IPS-20b (cell line): ENCODE results near the gene PRKD1.
"Not testable (repeated sequence)": the region's sequence is repeated elsewhere in the genome, so short reads cannot be mapped to it uniquely, and the experiment has no call there.

ENCODE experiments used
- H3K27ac ChIP-seq: one replicate; pipeline ENCODE4 v1.5.1; 2013; ENCODE audit warnings: low read length
- H3K27me3 ChIP-seq: 2 replicates; pipeline ENCODE4 v1.6.1; 2013; ENCODE audit warnings: mild to moderate bottlenecking, low read length, inconsistent platforms; ENCODE audit not compliant: insufficient read depth
- H3K36me3 ChIP-seq: 2 replicates; pipeline ENCODE4 v1.6.1; 2013; ENCODE audit warnings: low read depth, mild to moderate bottlenecking, inconsistent platforms, low read length, moderate library complexity; ENCODE audit not compliant: insufficient read depth
- H3K4me1 ChIP-seq: 2 replicates; pipeline ENCODE4 v1.6.1; 2013; ENCODE audit warnings: mild to moderate bottlenecking, control low read depth, inconsistent platforms, low read length, moderate library complexity; ENCODE audit not compliant: insufficient read depth
- H3K4me3 ChIP-seq: 2 replicates; pipeline ENCODE4 v1.5.1; 2013; ENCODE audit warnings: mild to moderate bottlenecking, low read length, inconsistent platforms
- H3K9ac ChIP-seq: 2 replicates; pipeline ENCODE4 v1.6.1; 2013; ENCODE audit warnings: low read depth, mild to moderate bottlenecking, inconsistent platforms, low read length, moderate library complexity
- H3K9me3 ChIP-seq: 2 replicates; pipeline ENCODE4 v1.6.1; 2013; ENCODE audit warnings: mild to moderate bottlenecking, low read depth, low read length, inconsistent platforms; ENCODE audit not compliant: insufficient read depth

The PRKD1 gene

DNA sequence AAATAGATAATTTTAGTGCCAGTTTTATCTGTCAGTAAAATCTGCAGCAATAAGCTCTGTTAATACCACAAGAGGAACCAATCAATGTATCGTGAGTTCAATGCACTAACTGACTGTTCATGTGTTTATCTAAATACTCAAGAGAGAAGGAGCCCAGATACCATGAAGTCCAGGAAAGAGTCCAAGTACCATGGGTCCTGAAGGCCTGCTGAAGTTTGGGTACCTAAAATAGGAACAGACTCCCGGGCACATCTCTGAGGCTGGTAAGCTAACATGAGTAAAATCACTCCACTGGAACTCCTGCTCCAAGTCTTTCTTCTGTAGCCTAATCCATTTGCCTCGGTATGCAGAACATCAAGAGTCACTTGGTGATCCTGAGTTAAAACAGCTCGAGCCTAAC is 71.1 kb downstream of the PRKD1 start:
- H3K27ac ChIP-seq: no peak overlapping the region
- no peaks in the 10 kb centered on the region for H3K36me3 ChIP-seq
- H3K4me3 ChIP-seq: no peak overlapping the region
- no peaks in the 10 kb centered on the region for H3K4me1 ChIP-seq
- no peaks in the 10 kb centered on the region for H3K27me3 ChIP-seq
- H3K9ac ChIP-seq: no peak overlapping the region
- H3K9me3 ChIP-seq: peaks cover 20% of the 10 kb centered on the region

DNA sequence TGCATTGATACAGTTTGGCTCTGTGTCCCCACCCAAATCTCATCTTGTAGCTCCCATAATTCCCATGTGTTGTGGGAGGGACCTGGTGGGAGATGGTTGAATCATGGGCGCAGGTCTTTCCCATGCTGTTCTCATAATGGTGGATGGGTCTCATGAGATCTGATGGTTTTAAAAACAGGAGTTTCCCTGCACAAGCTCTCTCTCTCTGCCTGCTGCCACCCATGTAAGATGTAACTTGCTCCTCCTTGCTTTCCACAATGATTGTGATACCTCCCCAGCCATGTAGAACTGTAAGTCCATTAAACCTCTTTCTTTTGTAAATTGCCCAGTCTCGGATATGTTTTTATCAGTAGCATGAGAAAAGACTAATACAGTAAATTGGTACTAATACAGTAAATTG is 74.0 kb downstream of the PRKD1 start:
- H3K27me3 ChIP-seq, H3K4me1 ChIP-seq, H3K9ac ChIP-seq, H3K4me3 ChIP-seq, H3K27ac ChIP-seq, H3K36me3 ChIP-seq: not testable (repeated sequence)
- peaks cover 20% of the 10 kb centered on the region for H3K9me3 ChIP-seq

DNA sequence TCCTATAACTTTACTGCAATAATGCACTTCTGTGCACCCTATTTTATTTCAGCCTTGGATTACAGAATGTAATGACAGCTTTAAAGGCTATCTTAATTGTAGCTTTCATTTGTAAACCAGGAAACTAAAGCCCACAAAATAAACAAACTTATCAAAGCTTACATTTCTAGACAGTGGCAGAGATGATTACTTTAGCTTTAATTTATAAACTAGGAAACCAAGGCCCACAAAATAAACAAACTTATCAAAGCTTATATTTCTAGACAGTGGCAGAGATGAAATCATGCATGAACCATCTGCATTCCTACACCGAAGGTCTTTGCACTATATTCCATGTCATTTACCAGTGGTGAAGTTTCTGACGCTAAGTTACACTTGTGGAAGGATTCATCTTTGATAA is 74.4 kb downstream of the PRKD1 start:
- H3K4me3 ChIP-seq: no peak overlapping the region
- no peak overlapping the region for H3K27ac ChIP-seq
- H3K4me1 ChIP-seq: no peaks in the 10 kb centered on the region
- peaks cover 20% of the 10 kb centered on the region for H3K9me3 ChIP-seq
- no peak overlapping the region for H3K9ac ChIP-seq
- no peaks in the 10 kb centered on the region for H3K36me3 ChIP-seq
- H3K27me3 ChIP-seq: no peaks in the 10 kb centered on the region

DNA sequence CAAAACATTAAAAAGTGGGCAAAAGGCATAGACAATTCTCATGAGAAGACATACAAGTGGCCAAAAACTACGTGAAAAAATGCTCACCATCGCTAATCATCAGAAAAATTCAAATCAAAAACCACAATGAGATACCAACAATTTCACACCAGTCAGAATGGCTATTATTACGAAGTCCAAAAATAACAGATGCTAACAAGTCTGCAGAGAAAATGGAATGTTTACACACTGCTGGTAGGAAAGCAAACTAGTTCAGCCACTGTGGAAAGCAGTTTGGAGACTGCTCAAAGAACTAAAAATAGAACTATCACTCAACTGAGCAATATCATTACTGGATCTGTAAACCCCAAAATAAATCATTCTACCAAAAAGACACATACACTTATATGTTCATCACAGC is 76.2 kb downstream of the PRKD1 start:
- Histone ChIP-seq H3K9me3 (peaks cover 20% of the 10 kb centered on the region), H3K4me3 (no peak overlapping the region), H3K27ac (no peak overlapping the region), H3K36me3 (no peaks in the 10 kb centered on the region), H3K27me3 (no peaks in the 10 kb centered on the region), H3K9ac (no peak overlapping the region), H3K4me1 (no peaks in the 10 kb centered on the region)

DNA sequence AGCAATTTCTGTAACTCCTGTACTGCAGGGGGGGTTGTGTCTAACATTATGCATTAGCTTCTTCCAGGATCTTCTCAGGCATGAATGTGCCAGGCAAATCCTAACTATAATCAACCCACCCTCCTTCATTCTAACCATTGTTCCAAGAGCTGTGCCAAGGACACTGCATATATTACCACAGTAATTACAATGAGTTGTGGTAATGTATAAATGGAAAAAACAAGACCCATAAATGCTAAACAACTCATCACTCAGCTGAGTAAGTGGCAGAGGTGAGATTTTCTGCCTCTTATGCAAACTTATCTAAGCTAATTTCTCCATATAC is 80.6 kb downstream of the PRKD1 start:
- Histone ChIP-seq H3K4me3 (no peak overlapping the region), H3K27ac (no peak overlapping the region), H3K9ac (no peak overlapping the region), H3K27me3 (no peaks in the 10 kb centered on the region), H3K4me1 (no peaks in the 10 kb centered on the region), H3K36me3 (no peaks in the 10 kb centered on the region), H3K9me3 (peaks cover 10% of the 10 kb centered on the region)

DNA sequence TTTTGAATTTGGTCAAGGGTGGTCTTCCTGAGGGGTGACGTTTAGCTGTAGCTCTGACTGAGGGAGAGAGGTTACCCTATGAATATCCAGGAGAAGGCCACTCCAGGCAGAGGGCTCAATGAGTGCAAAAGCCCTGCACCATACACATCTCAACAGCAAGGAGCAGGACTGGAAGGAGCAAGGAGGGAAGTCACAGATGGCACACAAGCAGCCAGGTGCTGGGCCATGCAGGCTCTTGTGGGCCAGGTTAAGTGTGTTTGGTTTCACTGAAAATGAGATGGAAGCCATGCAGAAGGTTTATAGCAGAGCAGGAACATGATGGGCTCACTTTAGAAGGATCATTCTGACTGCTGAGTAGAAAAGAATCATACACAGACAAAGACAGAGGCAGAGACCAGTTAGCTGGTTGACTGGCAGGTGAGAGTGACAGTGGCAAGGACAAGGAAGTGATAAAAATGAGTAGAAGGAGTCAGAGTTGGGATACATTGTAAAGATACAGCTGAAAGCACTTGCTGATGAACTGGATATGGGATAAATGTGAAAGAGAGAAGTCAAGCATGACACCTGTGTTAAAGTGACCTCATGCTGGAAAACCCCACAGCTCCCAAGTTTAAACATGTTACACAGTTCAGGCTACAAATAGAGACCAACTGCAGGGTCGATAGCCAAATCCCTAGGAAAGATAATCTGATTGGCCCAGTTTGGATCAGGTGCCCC is 81.2 kb downstream of the PRKD1 start:
- H3K36me3 ChIP-seq: no peaks in the 10 kb centered on the region
- peaks cover 13% of the 10 kb centered on the region for H3K9me3 ChIP-seq
- H3K4me1 ChIP-seq: no peaks in the 10 kb centered on the region
- H3K9ac ChIP-seq: no peak overlapping the region
- H3K4me3 ChIP-seq: no peak overlapping the region
- H3K27me3 ChIP-seq: no peaks in the 10 kb centered on the region
- no peak overlapping the region for H3K27ac ChIP-seq

DNA sequence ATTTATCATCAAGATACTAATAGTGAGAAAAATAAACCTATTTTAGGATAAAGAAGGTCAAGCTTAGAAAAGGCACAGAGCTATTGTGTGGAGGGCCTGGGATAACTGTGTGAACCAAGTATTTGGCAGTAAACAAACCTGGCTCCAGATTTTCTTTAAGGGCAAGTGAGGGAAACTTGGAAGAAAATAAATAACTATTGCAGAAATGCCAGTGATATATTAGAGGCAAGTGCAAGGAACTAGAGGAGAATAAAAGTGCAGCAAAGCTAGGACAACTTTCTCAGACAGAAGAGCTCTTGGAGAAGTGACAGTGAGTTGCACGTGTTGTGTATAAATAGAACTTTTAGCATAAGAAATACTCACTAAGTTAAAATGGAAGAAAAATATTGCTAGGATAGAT is 83.7 kb downstream of the PRKD1 start:
- Histone ChIP-seq H3K27ac (no peak overlapping the region), H3K4me3 (no peak overlapping the region), H3K9ac (no peak overlapping the region), H3K4me1 (no peaks in the 10 kb centered on the region), H3K27me3 (no peaks in the 10 kb centered on the region), H3K36me3 (peaks cover 5% of the 10 kb centered on the region; the same call in 1 of the 2 replicates), H3K9me3 (peaks cover 38% of the 10 kb centered on the region)

DNA sequence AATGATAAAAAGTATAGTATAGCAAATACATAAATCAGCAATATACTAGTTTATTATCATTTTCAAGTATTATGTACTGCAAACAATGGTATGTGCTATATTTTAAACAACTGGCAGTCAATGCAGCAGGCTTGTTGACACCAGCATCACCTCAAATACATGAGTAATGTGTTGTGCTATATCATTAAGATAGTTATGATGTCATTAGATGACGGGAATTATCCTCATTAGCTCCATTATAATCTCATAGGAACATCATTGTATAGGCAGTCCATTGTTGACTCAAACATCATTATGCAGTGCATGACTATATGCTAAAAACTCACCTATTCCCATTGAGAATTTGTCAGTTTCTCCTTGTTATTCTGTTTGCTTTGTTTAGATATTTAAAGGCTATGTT is 85.4 kb downstream of the PRKD1 start:
- Histone ChIP-seq H3K36me3 (peaks cover 6% of the 10 kb centered on the region; the same call in 1 of the 2 replicates), H3K4me1 (no peaks in the 10 kb centered on the region), H3K9ac (no peak overlapping the region), H3K27me3 (no peaks in the 10 kb centered on the region), H3K27ac (no peak overlapping the region), H3K9me3 (peaks cover 53% of the 10 kb centered on the region), H3K4me3 (no peak overlapping the region)

DNA sequence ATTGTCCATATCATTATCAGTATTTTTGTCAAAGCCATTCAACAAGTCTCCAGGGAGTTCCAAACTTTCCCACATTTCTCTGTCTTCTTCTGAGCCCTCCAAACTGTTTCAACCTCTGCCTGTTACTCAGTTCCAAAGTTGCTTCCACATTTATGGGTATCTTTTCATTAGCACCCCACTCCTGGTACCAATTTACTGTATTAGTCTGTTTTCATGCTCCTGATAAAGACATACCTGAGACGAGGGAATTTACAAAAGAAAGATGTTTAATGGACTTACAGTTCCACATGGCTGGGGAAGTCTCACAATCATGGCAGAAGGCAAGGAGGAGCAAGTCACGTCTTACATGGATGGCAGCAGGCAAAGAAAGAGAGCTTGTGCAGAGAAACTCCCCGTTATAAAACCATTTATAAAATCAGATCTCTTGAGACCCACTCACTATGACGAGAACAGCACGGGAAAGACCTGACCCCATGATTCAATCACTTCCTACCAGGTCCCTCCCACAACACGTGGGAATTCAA is 87.2 kb downstream of the PRKD1 start:
- H3K36me3 ChIP-seq, H3K9ac ChIP-seq, H3K4me3 ChIP-seq, H3K4me1 ChIP-seq, H3K27me3 ChIP-seq, H3K27ac ChIP-seq: not testable (repeated sequence)
- peaks cover 53% of the 10 kb centered on the region for H3K9me3 ChIP-seq

DNA sequence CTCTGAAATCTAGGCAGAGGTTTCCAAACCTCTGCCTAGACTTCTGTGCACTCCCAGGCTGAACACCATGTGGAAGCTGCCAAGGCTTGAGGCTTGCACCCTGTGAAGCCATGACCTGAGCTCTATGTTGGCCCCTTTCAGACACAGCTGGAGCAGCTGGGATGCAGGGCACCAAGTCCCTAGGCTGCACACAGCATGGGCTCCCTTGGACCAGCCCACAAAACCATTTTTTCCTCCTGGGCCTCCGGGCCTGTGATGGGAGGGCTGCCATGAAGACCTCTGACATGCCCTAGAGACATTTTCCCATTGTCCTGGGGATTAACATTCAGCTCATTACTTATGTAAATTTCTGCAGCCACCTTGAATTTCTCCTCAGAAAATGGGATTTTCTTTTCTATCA is 88.0 kb downstream of the PRKD1 start:
- H3K9ac ChIP-seq, H3K27me3 ChIP-seq, H3K4me1 ChIP-seq, H3K27ac ChIP-seq, H3K4me3 ChIP-seq, H3K36me3 ChIP-seq: not testable (repeated sequence)
- peaks cover 53% of the 10 kb centered on the region for H3K9me3 ChIP-seq

DNA sequence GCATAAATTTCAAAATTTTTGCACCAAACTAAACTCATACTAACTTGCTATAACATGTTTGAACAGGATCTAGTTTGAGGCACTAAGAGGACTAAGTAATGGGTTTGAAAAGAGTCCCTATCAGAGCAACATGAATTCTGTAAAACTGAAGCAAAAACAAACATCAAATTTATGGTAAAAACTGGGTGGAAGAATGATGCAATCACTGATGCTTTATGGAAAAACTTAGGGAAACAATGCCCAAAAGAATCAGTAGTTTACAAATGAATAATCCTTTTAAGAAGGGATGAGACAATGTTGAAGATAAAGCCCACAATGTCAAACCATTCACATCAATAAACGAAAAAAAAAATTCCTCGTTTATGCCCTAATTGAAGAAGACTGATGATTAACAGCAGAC is 88.9 kb downstream of the PRKD1 start:
- Histone ChIP-seq H3K9ac (no peak overlapping the region), H3K9me3 (peaks cover 53% of the 10 kb centered on the region), H3K36me3 (peaks cover 6% of the 10 kb centered on the region; the same call in 1 of the 2 replicates), H3K27ac (no peak overlapping the region), H3K27me3 (no peaks in the 10 kb centered on the region), H3K4me3 (no peak overlapping the region), H3K4me1 (no peaks in the 10 kb centered on the region)

DNA sequence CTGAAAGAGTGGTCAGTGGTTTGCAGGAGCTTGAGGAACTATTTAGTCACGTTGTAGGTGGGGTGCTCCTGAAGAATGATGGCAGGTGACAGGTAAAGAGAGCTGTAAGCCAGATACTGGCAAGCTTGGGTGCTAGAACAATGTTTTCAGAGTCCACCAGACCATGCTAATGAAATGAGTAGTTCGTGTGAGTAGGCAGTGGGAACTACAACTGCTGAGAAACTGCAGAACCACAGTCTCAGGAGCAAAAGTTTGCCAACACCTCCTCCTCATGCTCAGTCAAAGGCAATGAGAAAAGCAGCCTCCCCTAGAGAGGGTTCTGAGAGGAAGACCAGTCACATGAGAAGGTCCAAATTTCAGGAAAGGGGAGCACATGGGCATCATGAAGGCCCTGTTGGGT is 91.3 kb downstream of the PRKD1 start:
- H3K27ac ChIP-seq: no peak overlapping the region
- H3K9ac ChIP-seq: no peak overlapping the region
- peaks cover 39% of the 10 kb centered on the region for H3K9me3 ChIP-seq
- H3K4me1 ChIP-seq: no peaks in the 10 kb centered on the region
- H3K4me3 ChIP-seq: no peak overlapping the region
- no peaks in the 10 kb centered on the region for H3K27me3 ChIP-seq
- peaks cover 6% of the 10 kb centered on the region; the same call in 1 of the 2 replicates for H3K36me3 ChIP-seq
